ENCODE data around the gene SHOC2. TPM values are rescaled to one million over a fixed set of nuclear protein-coding genes. Genes with fewer than 3 reads are reported as not detected.

SHOC2 gene
- polyA plus RNA-seq, 1 donor from 2014 or later: 46.0 TPM

GRCh38 chr10:110995301-110995700, 75.9 kb downstream of the SHOC2 start:
- Histone ChIP-seq H3K4me3 (ENCODE audit: low read length) (no peak overlapping the region), H3K9me3 (ENCODE audit: low read length) (no peaks in the 10 kb centered on the region), H3F3A (ENCODE audit: insufficient read depth, low read length, poor library complexity, severe bottlenecking) (no peaks in the 10 kb centered on the region), H2AFZ (ENCODE audit: low read depth, low read length) (no peak overlapping the region), H3K9me2 (ENCODE audit: insufficient read depth, low read length) (no peaks in the 10 kb centered on the region), H3K79me2 (replicated peaks; ENCODE audit: insufficient read depth, low read length) (peaks cover 10% of the 10 kb centered on the region), H3K36me3 (ENCODE audit: insufficient read depth, low read length) (no peaks in the 10 kb centered on the region), H3K27ac (ENCODE audit: low read length) (no peak overlapping the region), H4K20me1 (ENCODE audit: insufficient read depth) (no peaks in the 10 kb centered on the region), H3K27me3 (ENCODE audit: insufficient read depth, low read depth, low read length) (no peaks in the 10 kb centered on the region), H3K9ac (ENCODE audit: low read length) (no peak overlapping the region), H3K4me2 (ENCODE audit: low read length) (no peak overlapping the region)
- TF ChIP-seq SMC3 (conservative IDR thresholded peaks at IDR 0.05; ENCODE audit: poor library complexity) (no peak), EP300 (conservative IDR thresholded peaks at IDR 0.05; ENCODE audit: poor library complexity, severe bottlenecking) (no peak), EZH2 (IDR thresholded peaks at IDR 0.05; ENCODE audit: borderline replicate concordance, insufficient read depth, low read length, poor library complexity, severe bottlenecking) (no peak), RAD21 (conservative IDR thresholded peaks at IDR 0.05) (no peak), TAF1 (IDR thresholded peaks at IDR 0.05; ENCODE audit: low read depth) (no peak), MXI1 (conservative IDR thresholded peaks at IDR 0.05; ENCODE audit: poor library complexity, severe bottlenecking) (no peak), REST (IDR thresholded peaks at IDR 0.05; ENCODE audit: borderline replicate concordance) (no peak), POLR2AphosphoS5 (IDR thresholded peaks at IDR 0.05) (no peak)

- H2AFZ ChIP-seq (ENCODE audit: low read depth, low read length): no peak overlapping the region
- H3K4me2 ChIP-seq (ENCODE audit: low read length): no peak overlapping the region
- H3K4me3 ChIP-seq (ENCODE audit: low read length): no peak overlapping the region
- H4K20me1 ChIP-seq (ENCODE audit: insufficient read depth): no peaks in the 10 kb centered on the region
- H3K27me3 ChIP-seq (ENCODE audit: insufficient read depth, low read depth, low read length): no peaks in the 10 kb centered on the region
- no peak for TF ChIP-seq REST (IDR thresholded peaks at IDR 0.05; ENCODE audit: borderline replicate concordance)
- no peak for TF ChIP-seq EP300 (conservative IDR thresholded peaks at IDR 0.05; ENCODE audit: poor library complexity, severe bottlenecking)
- no peak for TF ChIP-seq TAF1 (IDR thresholded peaks at IDR 0.05; ENCODE audit: low read depth)
- no peak for TF ChIP-seq CTCF (IDR thresholded peaks at IDR 0.05; ENCODE audit: poor library complexity, severe bottlenecking)
- TF ChIP-seq RAD21 (conservative IDR thresholded peaks at IDR 0.05): no peak
- no peak for TF ChIP-seq POLR2AphosphoS5 (IDR thresholded peaks at IDR 0.05)
- no peak for TF ChIP-seq EZH2 (IDR thresholded peaks at IDR 0.05; ENCODE audit: borderline replicate concordance, insufficient read depth, low read length, poor library complexity, severe bottlenecking)
- no peak for TF ChIP-seq SMC3 (conservative IDR thresholded peaks at IDR 0.05; ENCODE audit: poor library complexity)
- TF ChIP-seq MXI1 (conservative IDR thresholded peaks at IDR 0.05; ENCODE audit: poor library complexity, severe bottlenecking): no peak
- no peaks in the 10 kb centered on the region for H3K9me2 ChIP-seq (ENCODE audit: insufficient read depth, low read length)
- no peak overlapping the region for H3K9ac ChIP-seq (ENCODE audit: low read length)
- H3K36me3 ChIP-seq (ENCODE audit: insufficient read depth, low read length): no peaks in the 10 kb centered on the region
- H3K27ac ChIP-seq (ENCODE audit: low read length): no peak overlapping the region
- peaks cover 8% of the 10 kb centered on the region for H3K79me2 ChIP-seq (replicated peaks; ENCODE audit: insufficient read depth, low read length)
- H3K9me3 ChIP-seq (ENCODE audit: low read length): no peaks in the 10 kb centered on the region
- H3F3A ChIP-seq (ENCODE audit: insufficient read depth, low read length, poor library complexity, severe bottlenecking): no peaks in the 10 kb centered on the region
Observed at GRCh38 chr10:110996256-110996655, 76.9 kb downstream of the SHOC2 start.
